SK-N-SH treated with all-trans-retinoic acid at 6 μM for 48 hours (cell line): Measurements from ENCODE around the gene PNMT.

Experiments
- ARNTL ChIP-seq: fragments of 450-650 bp; formaldehyde crosslinking; IDR thresholded peaks from 2 replicates; pipeline ENCODE4 v1.5.0; 2020; ENCODE audit warnings: low read depth, mild to moderate bottlenecking, moderate library complexity, borderline replicate concordance
- CREB5 ChIP-seq: fragments of 250-450 bp; sonication (Bioruptor Pico); IDR thresholded peaks from 2 replicates; pipeline ENCODE4 v1.5.1; 2020; ENCODE audit warnings: low read depth, mild to moderate bottlenecking, moderate library complexity
- ESRRG ChIP-seq: fragments of 250-450 bp; sonication (Bioruptor Pico); IDR thresholded peaks from 2 replicates; pipeline ENCODE4 v1.6.1; 2021; ENCODE audit warnings: mild to moderate bottlenecking
- OSR1 ChIP-seq: fragments of 250-450 bp; sonication (Bioruptor Pico); IDR thresholded peaks from 2 replicates; pipeline ENCODE4 v1.8.0; 2022; ENCODE audit warnings: moderate library complexity, mild to moderate bottlenecking, inconsistent platforms
- PATZ1 ChIP-seq: fragments of 250-450 bp; sonication (Bioruptor Pico); IDR thresholded peaks from 2 replicates; pipeline ENCODE4 v1.8.0; 2020; ENCODE audit warnings: mild to moderate bottlenecking, moderate library complexity, borderline replicate concordance
- RARB ChIP-seq: fragments of 250-450 bp; sonication (Bioruptor Pico); IDR thresholded peaks from 2 replicates; pipeline ENCODE4 v1.8.0; 2021; ENCODE audit warnings: mild to moderate bottlenecking, moderate library complexity
- TOX ChIP-seq: fragments of 250-450 bp; sonication (Bioruptor Pico); IDR thresholded peaks from 2 replicates; pipeline ENCODE4 v1.8.0; 2021; ENCODE audit warnings: mild to moderate bottlenecking, moderate library complexity, borderline replicate concordance
- TSHZ2 ChIP-seq: fragments of 250-450 bp; sonication (Bioruptor Pico); IDR thresholded peaks from 2 replicates; pipeline ENCODE4 v1.5.0; 2020; ENCODE audit warnings: mild to moderate bottlenecking, moderate library complexity
- ZFP3 ChIP-seq: fragments of 250-450 bp; sonication (Bioruptor Pico); IDR thresholded peaks from 2 replicates; pipeline ENCODE4 v1.5.0; 2020; ENCODE audit warnings: mild to moderate bottlenecking, moderate library complexity
- ZFP30 ChIP-seq: fragments of 450-650 bp; formaldehyde crosslinking; IDR thresholded peaks from 2 replicates; pipeline ENCODE4 v1.5.0; 2022; ENCODE audit warnings: mild to moderate bottlenecking, moderate library complexity

DNA sequence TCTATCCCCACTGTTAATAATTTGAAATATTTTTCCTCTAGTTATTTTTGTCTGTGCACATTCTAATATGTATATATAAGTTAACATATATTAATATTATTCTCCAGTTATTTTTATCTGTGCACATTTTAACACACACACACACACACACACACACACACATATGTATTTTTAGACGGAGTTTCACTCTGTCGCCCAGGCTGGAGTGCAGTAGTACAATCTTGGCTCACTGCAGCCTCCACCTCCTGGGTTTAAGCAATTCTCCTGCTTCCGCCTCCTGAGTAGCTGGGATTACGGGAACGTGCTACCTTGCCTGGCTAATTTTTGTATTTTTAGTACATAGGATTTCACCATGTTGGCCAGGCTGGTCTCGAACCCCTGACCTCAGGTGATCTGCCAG is 49.4 kb downstream of the PNMT start:
- TF ChIP-seq ESRRG (CRISPR knock-in tag) (no peak), ZFP30 (CRISPR knock-in tag) (no peak), ZFP3 (no peak), TSHZ2 (CRISPR knock-in tag) (no peak), OSR1 (no peak), TOX (CRISPR knock-in tag) (no peak), PATZ1 (no peak), RARB (CRISPR knock-in tag) (no peak), CREB5 (CRISPR knock-in tag) (no peak), ARNTL (CRISPR knock-in tag) (no peak)
